ENCODE measurements around the gene GGTA1. TPM values are rescaled to one million over a fixed set of nuclear protein-coding genes. Genes with fewer than 3 reads are reported as not detected.
"Not testable (repeated sequence)": the region's sequence is repeated elsewhere in the genome, so short reads cannot be mapped to it uniquely, and the experiment has no call there.

Gene GGTA1
- polyA plus RNA-seq, 1 donor, result 8.8 TPM

DNA sequence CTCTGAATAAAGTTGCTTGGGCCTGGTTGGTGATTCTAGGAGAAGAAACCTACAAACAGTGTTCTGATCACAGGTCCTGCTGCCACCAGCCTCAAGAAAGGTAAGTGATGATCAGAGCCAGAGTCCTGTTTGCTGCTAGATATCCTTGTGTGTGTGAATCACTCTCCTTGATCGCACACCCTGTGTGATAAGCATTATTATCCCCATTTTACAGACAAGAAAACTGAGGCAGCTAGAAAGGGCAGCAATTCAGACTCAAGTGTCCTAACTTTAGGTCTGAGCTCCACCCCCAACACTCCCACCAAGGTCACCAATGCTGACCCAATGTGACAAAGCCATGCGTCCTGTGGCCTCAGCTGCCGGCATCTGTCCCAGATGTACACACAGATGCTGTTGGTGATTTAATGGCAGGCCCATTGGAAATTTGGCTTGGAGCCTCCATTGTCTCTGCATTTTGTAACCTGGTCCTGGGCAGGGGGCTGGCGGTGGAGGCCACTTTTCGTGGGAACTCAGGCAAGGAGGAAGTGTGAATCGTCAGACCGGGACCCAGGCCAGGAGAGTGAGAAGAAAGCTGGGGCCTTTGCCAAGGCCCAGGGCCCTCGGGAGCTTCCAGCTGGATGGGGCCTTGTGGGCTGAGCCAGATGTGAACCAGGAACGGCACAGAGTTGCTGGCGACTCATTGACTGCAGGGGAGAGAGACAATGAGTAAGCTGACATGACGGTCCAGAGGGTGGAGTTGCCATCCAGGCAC, 29.8 kb upstream of the GGTA1 start:
- no peak overlapping the region for H3K4me3 ChIP-seq (ENCODE audit: low read length)
- no peaks in the 10 kb centered on the region for H3K4me1 ChIP-seq (ENCODE audit: control insufficient read depth, insufficient read depth, low read length)
- H3K9me3 ChIP-seq (ENCODE audit: control insufficient read depth, low read depth, low read length), result peaks cover 4% of the 10 kb centered on the region
- no peak overlapping the region for H3K27ac ChIP-seq (ENCODE audit: low read length)
- peak; percentile 57 to 58 for DNase-seq
- H3K27me3 ChIP-seq (ENCODE audit: control insufficient read depth, insufficient read depth, low read length), result no peaks in the 10 kb centered on the region
- WGBS (ENCODE audit: insufficient coverage, low lambda C conversion rate), result no CpG with 5 or more reads among the region's 11 CpGs
- H3K36me3 ChIP-seq (ENCODE audit: control insufficient read depth, insufficient read depth, low read length), result no peaks in the 10 kb centered on the region

- H3K27ac ChIP-seq (ENCODE audit: low read length), result no peak overlapping the region
- no peak for DNase-seq
- H3K36me3 ChIP-seq (ENCODE audit: control insufficient read depth, insufficient read depth, low read length), result no peaks in the 10 kb centered on the region
- no peaks in the 10 kb centered on the region for H3K4me1 ChIP-seq (ENCODE audit: control insufficient read depth, insufficient read depth, low read length)
- no peaks in the 10 kb centered on the region for H3K27me3 ChIP-seq (ENCODE audit: control insufficient read depth, insufficient read depth, low read length)
- H3K4me3 ChIP-seq (ENCODE audit: low read length), result no peak overlapping the region
- peaks cover 4% of the 10 kb centered on the region for H3K9me3 ChIP-seq (ENCODE audit: control insufficient read depth, low read depth, low read length)
Observed at GRCh38 chr9:121528642-121529041, 29.0 kb upstream of the GGTA1 start.

GRCh38 chr9:121527371-121527770, 27.7 kb upstream of the GGTA1 start:
- H3K4me3 ChIP-seq (ENCODE audit: low read length), result no peak overlapping the region
- no peaks in the 10 kb centered on the region for H3K4me1 ChIP-seq (ENCODE audit: control insufficient read depth, insufficient read depth, low read length)
- no CpG with 5 or more reads among the region's 16 CpGs for WGBS (ENCODE audit: insufficient coverage, low lambda C conversion rate)
- peaks cover 4% of the 10 kb centered on the region for H3K9me3 ChIP-seq (ENCODE audit: control insufficient read depth, low read depth, low read length)
- no peaks in the 10 kb centered on the region for H3K27me3 ChIP-seq (ENCODE audit: control insufficient read depth, insufficient read depth, low read length)
- H3K36me3 ChIP-seq (ENCODE audit: control insufficient read depth, insufficient read depth, low read length), result no peaks in the 10 kb centered on the region
- H3K27ac ChIP-seq (ENCODE audit: low read length), result no peak overlapping the region
- DNase-seq, result no peak

DNA sequence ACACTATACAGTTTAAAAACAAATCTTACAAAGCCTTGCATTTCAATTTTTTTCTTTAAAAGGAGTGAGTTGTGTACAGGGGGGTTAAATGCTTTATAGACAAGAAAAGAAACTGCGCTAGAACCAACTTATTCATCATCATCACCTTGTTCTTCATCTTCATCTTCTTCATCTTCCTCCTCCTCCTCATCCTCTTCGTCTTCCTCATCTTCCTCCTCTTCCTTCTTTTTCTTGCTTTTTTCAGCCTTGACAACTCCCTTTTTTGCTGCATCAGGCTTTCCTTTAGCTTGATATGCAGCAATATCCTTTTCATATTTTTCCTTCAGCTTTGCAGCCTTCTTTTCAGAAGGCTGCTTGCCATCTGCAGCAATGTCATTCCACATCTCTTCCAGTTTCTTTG, 20.0 kb upstream of the GGTA1 start:
- H3K4me3 ChIP-seq (ENCODE audit: low read length); H3K27me3 ChIP-seq (ENCODE audit: control insufficient read depth, insufficient read depth, low read length); H3K27ac ChIP-seq (ENCODE audit: low read length); H3K4me1 ChIP-seq (ENCODE audit: control insufficient read depth, insufficient read depth, low read length); H3K9me3 ChIP-seq (ENCODE audit: control insufficient read depth, low read depth, low read length); DNase-seq; H3K36me3 ChIP-seq (ENCODE audit: control insufficient read depth, insufficient read depth, low read length): not testable (repeated sequence)
- 94% methylated on average over 2 of the region's 2 CpGs for WGBS (ENCODE audit: insufficient coverage, low lambda C conversion rate)

DNA sequence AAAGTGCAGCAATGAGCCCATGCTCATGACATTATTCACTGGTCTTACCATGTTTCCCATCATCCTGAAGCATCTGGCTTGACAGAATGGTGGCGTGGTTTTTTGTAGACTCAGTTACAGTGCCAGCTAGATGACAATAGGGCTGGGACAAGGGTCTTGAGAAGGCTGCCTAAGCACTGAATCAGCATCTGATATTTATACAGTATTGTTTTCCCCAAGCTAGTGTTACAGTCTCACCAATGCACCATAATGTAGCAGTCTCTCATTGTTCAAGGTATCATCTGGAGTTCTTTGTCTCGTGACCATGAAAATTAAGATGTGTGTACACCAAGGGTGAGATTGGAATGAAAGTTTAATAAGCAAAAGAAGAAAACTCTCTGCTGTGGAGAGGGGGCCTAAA, 19.0 kb upstream of the GGTA1 start:
- Histone ChIP-seq H3K4me1 (ENCODE audit: control insufficient read depth, insufficient read depth, low read length) (no peaks in the 10 kb centered on the region), H3K27ac (ENCODE audit: low read length) (no peak overlapping the region), H3K36me3 (ENCODE audit: control insufficient read depth, insufficient read depth, low read length) (no peaks in the 10 kb centered on the region), H3K27me3 (ENCODE audit: control insufficient read depth, insufficient read depth, low read length) (peaks cover 2% of the 10 kb centered on the region), H3K9me3 (ENCODE audit: control insufficient read depth, low read depth, low read length) (no peaks in the 10 kb centered on the region), H3K4me3 (ENCODE audit: low read length) (no peak overlapping the region)
- WGBS (ENCODE audit: insufficient coverage, low lambda C conversion rate), result 80% methylated on average over 1 of the region's 2 CpGs
- DNase-seq, result no peak

- not testable (repeated sequence) for DNase-seq
Observed at GRCh38 chr9:121513166-121513565, 13.5 kb upstream of the GGTA1 start.

DNA sequence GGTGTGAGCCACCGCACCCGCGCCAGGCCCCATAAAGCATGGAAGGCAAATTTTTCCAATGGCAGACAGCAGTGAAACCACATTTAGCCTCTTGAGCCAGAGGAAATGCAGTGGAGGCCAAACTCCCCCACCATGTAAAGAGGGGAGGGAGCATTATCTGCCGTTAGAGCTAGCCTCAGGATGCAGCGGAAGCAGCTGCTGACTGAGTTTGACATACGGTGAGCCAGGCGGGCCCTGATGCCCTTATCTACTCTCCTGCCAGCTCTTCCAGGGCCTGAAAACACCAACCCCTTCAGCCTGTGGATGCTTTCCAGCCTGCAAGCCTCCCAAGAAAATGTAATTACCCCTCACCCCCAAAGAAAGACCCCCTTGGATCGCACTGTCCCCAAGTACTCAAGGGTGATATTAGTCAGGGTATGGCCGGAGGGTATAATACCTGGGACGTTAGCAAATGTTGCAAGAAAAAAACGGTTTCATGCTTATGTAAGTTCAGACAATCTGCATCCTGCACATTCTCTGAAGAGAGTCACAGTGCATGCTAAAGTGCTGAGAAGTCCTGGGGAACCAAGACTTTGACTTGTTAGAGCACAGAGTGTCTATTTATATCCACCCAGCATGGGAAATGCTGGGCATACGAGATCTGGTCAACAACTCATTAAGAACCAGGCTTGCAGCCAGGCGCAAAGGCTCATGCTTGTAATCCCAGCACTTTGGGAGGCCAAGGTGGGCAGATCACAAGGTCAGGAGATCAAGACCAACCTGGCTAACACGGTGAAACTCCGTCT, 11.3 kb upstream of the GGTA1 start:
- Histone ChIP-seq H3K4me1 (ENCODE audit: control insufficient read depth, insufficient read depth, low read length) (no peaks in the 10 kb centered on the region), H3K4me3 (ENCODE audit: low read length) (no peak overlapping the region), H3K27me3 (ENCODE audit: control insufficient read depth, insufficient read depth, low read length) (peaks cover 2% of the 10 kb centered on the region), H3K27ac (ENCODE audit: low read length) (no peak overlapping the region), H3K9me3 (ENCODE audit: control insufficient read depth, low read depth, low read length) (no peaks in the 10 kb centered on the region), H3K36me3 (ENCODE audit: control insufficient read depth, insufficient read depth, low read length) (no peaks in the 10 kb centered on the region)
- WGBS (ENCODE audit: insufficient coverage, low lambda C conversion rate), result no CpG with 5 or more reads among the region's 15 CpGs
- DNase-seq, result no peak

More at GRCh38 chr9:121513166-121513565, 13.5 kb upstream of the GGTA1 start:
- H3K4me1 ChIP-seq (ENCODE audit: control insufficient read depth, insufficient read depth, low read length); H3K4me3 ChIP-seq (ENCODE audit: low read length); H3K9me3 ChIP-seq (ENCODE audit: control insufficient read depth, low read depth, low read length); H3K27ac ChIP-seq (ENCODE audit: low read length); H3K36me3 ChIP-seq (ENCODE audit: control insufficient read depth, insufficient read depth, low read length); H3K27me3 ChIP-seq (ENCODE audit: control insufficient read depth, insufficient read depth, low read length): not testable (repeated sequence)
- WGBS (ENCODE audit: insufficient coverage, low lambda C conversion rate), result no CpG with 5 or more reads among the region's 4 CpGs

- no peak overlapping the region for H3K4me3 ChIP-seq (ENCODE audit: low read length)
- H3K27me3 ChIP-seq (ENCODE audit: control insufficient read depth, insufficient read depth, low read length), result peaks cover 8% of the 10 kb centered on the region
- no peak overlapping the region for H3K27ac ChIP-seq (ENCODE audit: low read length)
- DNase-seq, result no peak
- H3K4me1 ChIP-seq (ENCODE audit: control insufficient read depth, insufficient read depth, low read length), result no peaks in the 10 kb centered on the region
- 100% methylated on average over 1 of the region's 5 CpGs for WGBS (ENCODE audit: insufficient coverage, low lambda C conversion rate)
- H3K36me3 ChIP-seq (ENCODE audit: control insufficient read depth, insufficient read depth, low read length), result no peaks in the 10 kb centered on the region
- H3K9me3 ChIP-seq (ENCODE audit: control insufficient read depth, low read depth, low read length), result no peaks in the 10 kb centered on the region
Observed at GRCh38 chr9:121509180-121509579, 9.5 kb upstream of the GGTA1 start.

- no peak overlapping the region for H3K4me3 ChIP-seq (ENCODE audit: low read length)
- no peaks in the 10 kb centered on the region for H3K4me1 ChIP-seq (ENCODE audit: control insufficient read depth, insufficient read depth, low read length)
- no peak overlapping the region for H3K27ac ChIP-seq (ENCODE audit: low read length)
- H3K9me3 ChIP-seq (ENCODE audit: control insufficient read depth, low read depth, low read length), result no peaks in the 10 kb centered on the region
- no peaks in the 10 kb centered on the region for H3K36me3 ChIP-seq (ENCODE audit: control insufficient read depth, insufficient read depth, low read length)
- H3K27me3 ChIP-seq (ENCODE audit: control insufficient read depth, insufficient read depth, low read length), result peaks cover 12% of the 10 kb centered on the region
- DNase-seq, result no peak
Observed at GRCh38 chr9:121508415-121508814, 8.8 kb upstream of the GGTA1 start.

- no peak overlapping the region for H3K4me3 ChIP-seq (ENCODE audit: low read length)
- peaks cover 17% of the 10 kb centered on the region for H3K27me3 ChIP-seq (ENCODE audit: control insufficient read depth, insufficient read depth, low read length)
Observed at GRCh38 chr9:121505903-121506735, 6.5 kb upstream of the GGTA1 start.

More at GRCh38 chr9:121505903-121506735, 6.5 kb upstream of the GGTA1 start:
- DNase-seq, result no peak
- Histone ChIP-seq H3K9me3 (ENCODE audit: control insufficient read depth, low read depth, low read length) (no peaks in the 10 kb centered on the region), H3K27ac (ENCODE audit: low read length) (no peak overlapping the region), H3K36me3 (ENCODE audit: control insufficient read depth, insufficient read depth, low read length) (no peaks in the 10 kb centered on the region), H3K4me1 (ENCODE audit: control insufficient read depth, insufficient read depth, low read length) (no peaks in the 10 kb centered on the region)
- WGBS (ENCODE audit: insufficient coverage, low lambda C conversion rate), result 100% methylated on average over 1 of the region's 12 CpGs

All from large intestine (tissue), 3 donors.